Activated naive CD4-positive, alpha-beta T cell treated with anti-CD3 and anti-CD28 coated beads for 36 hours (primary cell): Measurements from ENCODE around the gene SLC16A5. TPM values are rescaled to one million over a fixed set of nuclear protein-coding genes. Genes with fewer than 3 reads are reported as not detected.

Source experiments
- CTCF ChIA-PET: fragments of 350-600 bp; sonication (Branson Sonifier 250); formaldehyde crosslinking; loops from one replicate; lab custom pipeline; 2021; ENCODE audit warnings: antibody characterized with exemption; lab: Charles Lee
- DNase-seq: peaks from one replicate; pipeline ENCODE4 v3.0.0-alpha.2; 2020
- H3K27ac Mint-ChIP-seq: one replicate; pipeline ENCODE4 v1.8.0; 2021; ENCODE audit warnings: mild to moderate bottlenecking, mixed read lengths
- H3K27me3 Mint-ChIP-seq: one replicate; pipeline ENCODE4 v1.8.0; 2021; ENCODE audit warnings: low read depth, mixed read lengths
- H3K36me3 Mint-ChIP-seq: one replicate; pipeline ENCODE4 v1.8.0; 2021; ENCODE audit warnings: low read depth, mixed read lengths
- H3K4me1 Mint-ChIP-seq: one replicate; pipeline ENCODE4 v1.8.0; 2021; ENCODE audit warnings: low read depth, mixed read lengths
- H3K4me3 Mint-ChIP-seq: one replicate; pipeline ENCODE4 v1.8.0; 2021; ENCODE audit warnings: mild to moderate bottlenecking, moderate library complexity, mixed read lengths
- H3K9me3 Mint-ChIP-seq: one replicate; pipeline ENCODE4 v1.8.0; 2021; ENCODE audit warnings: mixed read lengths
- intact Hi-C: fragments of 100-400 bp; cut with micrococcal nuclease; formaldehyde crosslinking; loops from one replicate; pipeline ENCODE4 v1.15.1; 2023
- total RNA-seq, 2 experiments: library from RNA; stranded (reverse); gene quantifications; one replicate each; pipeline ENCODE4 v1.2.3, GENCODE V29; 2021

Gene SLC16A5
- total RNA-seq, 2 experiments from 2014 or later, result 2.5 to 3.1 TPM

DNA sequence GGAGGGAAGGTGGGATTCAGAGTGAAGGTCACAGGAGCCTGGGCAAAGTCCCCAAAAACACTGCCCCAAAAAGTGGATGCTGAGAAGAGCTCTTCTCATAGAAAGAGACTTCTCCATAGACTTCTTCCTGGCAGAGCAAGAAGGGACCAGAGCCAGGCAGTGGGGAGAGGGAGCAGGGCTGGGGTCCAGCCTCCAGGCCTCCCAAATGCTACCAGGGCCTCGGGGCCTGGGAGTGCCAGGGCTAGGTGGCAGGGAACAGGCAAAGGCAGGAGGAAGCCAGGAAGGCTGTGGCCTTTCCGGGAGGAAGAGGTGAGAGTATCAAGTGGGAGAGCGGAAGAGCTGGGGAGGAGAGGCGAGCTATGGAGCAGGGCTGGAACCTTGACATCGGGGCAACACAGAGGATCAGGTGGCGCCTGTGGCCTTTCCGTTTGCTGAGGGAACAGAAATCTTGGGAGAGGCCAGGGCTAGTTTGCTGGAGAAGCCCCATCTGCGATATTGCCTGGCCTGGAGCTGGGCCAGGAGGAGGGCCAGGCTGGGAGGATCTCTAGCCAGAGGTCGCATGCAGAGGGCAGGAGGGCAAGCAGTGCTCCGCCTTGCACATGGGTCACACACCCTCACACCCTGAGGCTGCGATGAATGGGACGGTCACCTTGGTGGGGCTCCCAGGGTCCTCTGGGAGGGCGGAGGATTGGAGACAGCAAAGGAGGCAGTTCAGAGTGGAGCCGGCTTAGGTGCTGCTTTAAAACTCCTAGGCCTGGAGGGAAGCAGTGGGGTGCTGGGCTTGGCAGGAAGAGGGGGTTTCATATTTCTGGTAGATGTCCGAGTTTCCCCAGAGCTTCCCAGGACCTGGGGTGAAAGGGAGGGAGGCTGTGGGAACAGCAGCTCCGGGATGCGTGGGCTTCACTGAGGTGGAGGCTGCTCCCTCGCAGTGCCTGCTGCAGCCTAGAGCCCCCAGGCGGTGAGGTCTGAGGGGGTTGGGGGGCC lies 3.4 kb downstream of the SLC16A5 start:
- H3K36me3 Mint-ChIP-seq, result no peaks in the 10 kb centered on the region
- H3K27me3 Mint-ChIP-seq, result no peaks in the 10 kb centered on the region
- no peaks in the 10 kb centered on the region for H3K9me3 Mint-ChIP-seq
- peaks cover 31% of the 10 kb centered on the region for H3K4me1 Mint-ChIP-seq
- H3K4me3 Mint-ChIP-seq, result no peak overlapping the region
- CTCF ChIA-PET, result interaction anchor here (0.7 to 1.1 kb wide), 3 partner anchors 25 to 133 kb away, joined by 3 to 5 read pairs (median 5); no protein-coding TSS in a partner anchor
- intact Hi-C loops, result no loop called here
- no peak for DNase-seq
- H3K27ac Mint-ChIP-seq, result no peak overlapping the region

DNA sequence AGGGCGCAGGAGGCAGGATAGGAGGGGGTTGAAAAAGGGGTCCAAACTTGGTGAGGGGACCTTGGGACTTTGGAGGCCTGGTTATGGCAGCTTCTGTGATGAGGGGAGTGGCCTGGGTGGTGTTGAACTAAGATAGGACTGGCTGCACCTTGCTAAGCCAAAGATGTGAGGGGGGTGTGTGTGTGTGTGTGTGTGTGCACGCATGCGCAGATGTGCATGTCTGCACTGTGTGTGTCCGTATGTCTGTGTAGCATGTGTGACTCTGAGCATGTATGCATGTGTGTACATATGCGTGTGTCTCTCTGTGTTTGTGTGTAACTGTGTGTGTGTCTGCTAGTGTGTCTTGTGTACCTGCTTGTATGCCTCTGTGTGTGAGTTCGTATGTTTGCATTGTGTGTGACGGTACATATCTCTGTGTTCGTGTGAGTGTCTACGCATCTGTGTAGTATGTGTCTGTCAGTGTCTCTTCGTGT lies 4.1 kb downstream of the SLC16A5 start:
- Mint-ChIP-seq H3K27ac (no peak overlapping the region), H3K36me3 (no peaks in the 10 kb centered on the region), H3K4me3 (no peak overlapping the region), H3K27me3 (no peaks in the 10 kb centered on the region), H3K9me3 (no peaks in the 10 kb centered on the region), H3K4me1 (peaks cover 27% of the 10 kb centered on the region)
- intact Hi-C loops, result no loop called here
- no peak for DNase-seq
- CTCF ChIA-PET, result no interaction called here

DNA sequence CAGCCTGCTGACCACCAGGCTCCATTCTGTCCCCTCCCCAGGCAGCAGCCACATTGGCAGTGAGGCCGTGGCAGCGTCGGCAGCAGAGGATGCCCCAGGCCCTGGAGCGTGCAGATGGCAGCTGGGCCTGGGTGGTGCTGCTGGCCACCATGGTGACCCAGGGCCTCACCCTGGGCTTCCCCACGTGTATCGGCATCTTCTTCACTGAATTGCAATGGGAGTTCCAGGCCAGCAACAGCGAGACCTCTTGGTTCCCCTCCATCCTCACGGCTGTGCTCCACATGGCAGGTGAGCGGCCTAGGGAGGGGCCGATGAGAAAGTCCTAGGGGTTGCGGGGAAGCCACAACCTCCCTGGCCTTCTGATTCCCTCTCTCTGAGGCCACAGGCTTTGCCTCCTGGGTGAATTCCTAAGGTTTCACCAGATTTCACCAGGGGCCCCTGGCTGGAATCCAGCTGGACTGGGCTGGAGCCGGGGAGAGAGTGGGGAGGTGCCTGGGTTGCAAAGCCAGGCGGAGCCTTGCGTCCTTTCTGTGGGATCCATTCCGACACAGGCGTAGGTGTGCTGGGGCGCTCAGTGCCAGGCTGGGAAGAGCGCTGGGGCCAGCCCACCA lies 5.9 kb downstream of the SLC16A5 start:
- peaks cover 20% of the 10 kb centered on the region for H3K4me1 Mint-ChIP-seq
- H3K9me3 Mint-ChIP-seq, result no peaks in the 10 kb centered on the region
- intact Hi-C loops, result no loop called here
- no peaks in the 10 kb centered on the region for H3K36me3 Mint-ChIP-seq
- H3K4me3 Mint-ChIP-seq, result no peak overlapping the region
- H3K27ac Mint-ChIP-seq, result no peak overlapping the region
- no peak for DNase-seq
- CTCF ChIA-PET, result no interaction called here
- no peaks in the 10 kb centered on the region for H3K27me3 Mint-ChIP-seq

DNA sequence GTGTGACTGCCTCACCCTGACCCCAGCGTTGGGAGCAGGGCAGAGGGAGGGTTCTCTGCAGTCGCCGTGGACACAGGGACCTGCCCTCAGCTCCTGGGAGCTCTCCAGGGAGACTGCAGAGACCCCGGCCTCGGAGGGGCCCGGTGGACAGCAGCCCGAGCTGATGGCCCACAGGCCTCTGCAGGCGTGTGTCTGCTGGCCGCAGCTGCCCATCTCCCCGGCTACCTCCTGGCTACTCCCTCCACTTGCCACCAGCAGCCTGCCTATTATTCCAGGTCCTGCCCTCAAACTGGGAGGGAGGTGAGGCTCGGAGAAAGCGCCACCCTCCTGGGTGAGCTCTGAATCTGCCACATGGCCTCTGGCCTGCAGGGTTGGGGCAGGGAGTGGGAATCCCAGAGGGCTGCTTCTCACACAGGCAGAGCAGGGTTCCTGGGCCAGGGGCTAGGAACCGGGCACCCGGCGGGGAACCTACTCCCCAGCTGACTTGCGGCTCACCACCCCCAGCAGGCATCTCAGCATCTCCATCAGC lies 7.2 kb downstream of the SLC16A5 start:
- CTCF ChIA-PET, result interaction anchor here (1.8 kb wide), 1 partner anchor 11 kb away, joined by 5 read pairs; no protein-coding TSS in a partner anchor
- no peak for DNase-seq
- Mint-ChIP-seq H3K36me3 (no peaks in the 10 kb centered on the region), H3K4me1 (peaks cover 7% of the 10 kb centered on the region), H3K9me3 (no peaks in the 10 kb centered on the region), H3K27ac (no peak overlapping the region), H3K27me3 (no peaks in the 10 kb centered on the region), H3K4me3 (no peak overlapping the region)
- intact Hi-C loops, result no loop called here

DNA sequence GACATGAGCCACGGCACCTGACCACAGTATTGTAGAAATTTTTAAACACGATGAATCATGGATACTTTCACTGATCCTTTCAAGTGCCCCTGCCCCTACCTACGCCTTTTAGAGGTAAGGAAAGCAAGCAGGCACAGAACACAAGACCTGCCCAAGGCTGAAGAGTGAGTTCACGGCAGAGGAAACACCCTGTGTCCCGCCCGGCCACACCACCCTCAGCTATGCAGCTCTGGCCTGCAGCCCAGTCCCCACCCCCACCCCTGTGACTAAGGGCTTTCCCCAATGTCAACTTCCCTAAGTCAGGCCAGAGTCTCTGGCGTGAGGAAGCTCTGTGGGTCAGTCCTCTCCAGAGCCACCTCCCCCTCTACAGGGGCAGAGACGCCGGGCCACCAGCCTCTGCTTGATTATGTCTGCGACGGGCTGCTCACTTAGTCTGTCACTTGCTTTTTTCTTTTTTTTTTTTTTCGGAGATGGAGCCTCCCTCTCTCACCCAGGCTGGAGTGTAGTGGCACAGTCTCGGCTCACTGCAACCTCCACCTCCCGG lies 8.4 kb downstream of the SLC16A5 start:
- CTCF ChIA-PET, result interaction anchor here (1.8 kb wide), 1 partner anchor 10 kb away, joined by 5 read pairs; no protein-coding TSS in a partner anchor
- no peaks in the 10 kb centered on the region for H3K36me3 Mint-ChIP-seq
- no peak overlapping the region for H3K27ac Mint-ChIP-seq
- no peak overlapping the region for H3K4me3 Mint-ChIP-seq
- intact Hi-C loops, result no loop called here
- no peaks in the 10 kb centered on the region for H3K27me3 Mint-ChIP-seq
- H3K9me3 Mint-ChIP-seq, result no peaks in the 10 kb centered on the region
- no peak for DNase-seq
- H3K4me1 Mint-ChIP-seq, result peaks cover 4% of the 10 kb centered on the region

DNA sequence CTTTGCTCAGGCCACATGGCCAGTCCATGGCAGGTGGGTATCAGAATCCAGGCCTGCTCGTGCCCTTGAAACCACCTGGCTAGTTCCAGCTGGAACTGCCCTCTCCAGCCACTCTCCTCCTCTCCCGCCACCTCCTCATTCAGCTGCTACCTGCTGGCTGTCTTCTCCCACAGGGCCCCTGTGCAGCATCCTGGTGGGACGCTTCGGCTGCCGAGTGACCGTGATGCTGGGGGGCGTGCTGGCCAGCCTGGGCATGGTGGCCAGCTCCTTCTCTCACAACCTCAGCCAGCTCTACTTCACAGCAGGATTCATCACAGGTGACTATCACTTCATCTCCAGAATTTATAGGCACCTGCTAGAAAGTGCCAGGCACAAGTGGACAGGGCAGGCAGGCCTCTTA lies 10.1 kb downstream of the SLC16A5 start:
- H3K27me3 Mint-ChIP-seq, result no peaks in the 10 kb centered on the region
- H3K4me1 Mint-ChIP-seq, result no peaks in the 10 kb centered on the region
- intact Hi-C loops, result no loop called here
- CTCF ChIA-PET, result interaction anchor here (0.9 kb wide), 1 partner anchor 16 kb away, joined by 4 read pairs; no protein-coding TSS in a partner anchor
- H3K36me3 Mint-ChIP-seq, result no peaks in the 10 kb centered on the region
- no peak for DNase-seq
- no peak overlapping the region for H3K27ac Mint-ChIP-seq
- no peak overlapping the region for H3K4me3 Mint-ChIP-seq
- no peaks in the 10 kb centered on the region for H3K9me3 Mint-ChIP-seq

DNA sequence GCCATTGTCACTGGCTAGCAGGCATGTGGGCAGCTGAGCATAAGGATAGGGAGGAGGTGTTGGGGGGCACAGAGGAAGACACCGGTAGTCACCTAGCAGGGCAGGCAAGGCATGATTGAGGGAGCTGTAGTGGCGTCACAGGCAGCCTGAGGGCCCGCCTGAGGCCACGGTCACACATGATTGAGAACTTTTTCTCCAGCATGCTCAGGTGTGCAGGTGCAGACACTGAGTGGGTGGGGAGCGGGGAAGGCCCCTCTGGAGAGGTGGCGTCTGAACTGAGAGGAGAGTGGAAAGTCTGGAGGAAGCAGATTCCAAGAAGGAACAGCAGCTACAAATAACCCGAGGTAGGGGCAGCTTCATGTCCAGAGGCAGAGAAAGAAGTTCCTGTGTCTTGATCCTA lies 11.1 kb downstream of the SLC16A5 start:
- H3K27me3 Mint-ChIP-seq, result no peaks in the 10 kb centered on the region
- no peak overlapping the region for H3K4me3 Mint-ChIP-seq
- H3K27ac Mint-ChIP-seq, result no peak overlapping the region
- H3K36me3 Mint-ChIP-seq, result no peaks in the 10 kb centered on the region
- H3K9me3 Mint-ChIP-seq, result no peaks in the 10 kb centered on the region
- intact Hi-C loops, result no loop called here
- CTCF ChIA-PET, result no interaction called here
- H3K4me1 Mint-ChIP-seq, result no peaks in the 10 kb centered on the region
- DNase-seq, result no peak

DNA sequence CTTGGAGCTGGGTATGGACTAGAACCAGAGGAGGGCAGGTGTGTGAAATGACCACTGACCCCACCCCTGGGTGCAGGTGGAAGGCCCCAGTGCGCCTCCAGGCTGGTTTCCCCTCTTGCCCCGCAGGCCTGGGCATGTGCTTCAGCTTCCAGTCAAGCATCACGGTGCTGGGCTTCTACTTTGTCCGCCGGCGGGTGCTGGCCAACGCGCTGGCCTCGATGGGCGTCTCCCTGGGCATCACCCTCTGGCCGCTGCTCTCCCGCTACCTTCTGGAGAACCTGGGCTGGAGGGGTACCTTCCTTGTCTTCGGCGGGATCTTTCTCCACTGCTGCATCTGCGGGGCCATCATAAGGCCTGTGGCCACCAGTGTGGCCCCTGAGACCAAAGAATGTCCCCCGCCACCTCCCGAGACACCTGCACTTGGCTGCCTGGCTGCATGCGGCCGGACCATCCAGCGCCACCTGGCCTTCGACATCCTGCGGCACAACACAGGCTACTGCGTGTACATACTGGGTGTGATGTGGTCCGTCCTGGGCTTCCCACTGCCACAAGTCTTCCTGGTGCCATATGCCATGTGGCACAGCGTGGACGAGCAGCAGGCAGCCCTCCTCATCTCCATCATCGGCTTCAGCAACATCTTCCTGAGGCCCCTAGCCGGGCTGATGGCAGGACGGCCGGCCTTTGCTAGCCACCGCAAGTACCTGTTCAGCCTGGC lies 12.3 kb downstream of the SLC16A5 start:
- H3K9me3 Mint-ChIP-seq, result no peaks in the 10 kb centered on the region
- DNase-seq, result no peak
- no peaks in the 10 kb centered on the region for H3K4me1 Mint-ChIP-seq
- no peak overlapping the region for H3K27ac Mint-ChIP-seq
- no peaks in the 10 kb centered on the region for H3K36me3 Mint-ChIP-seq
- intact Hi-C loops, result no loop called here
- H3K4me3 Mint-ChIP-seq, result no peak overlapping the region
- CTCF ChIA-PET, result no interaction called here
- no peaks in the 10 kb centered on the region for H3K27me3 Mint-ChIP-seq

DNA sequence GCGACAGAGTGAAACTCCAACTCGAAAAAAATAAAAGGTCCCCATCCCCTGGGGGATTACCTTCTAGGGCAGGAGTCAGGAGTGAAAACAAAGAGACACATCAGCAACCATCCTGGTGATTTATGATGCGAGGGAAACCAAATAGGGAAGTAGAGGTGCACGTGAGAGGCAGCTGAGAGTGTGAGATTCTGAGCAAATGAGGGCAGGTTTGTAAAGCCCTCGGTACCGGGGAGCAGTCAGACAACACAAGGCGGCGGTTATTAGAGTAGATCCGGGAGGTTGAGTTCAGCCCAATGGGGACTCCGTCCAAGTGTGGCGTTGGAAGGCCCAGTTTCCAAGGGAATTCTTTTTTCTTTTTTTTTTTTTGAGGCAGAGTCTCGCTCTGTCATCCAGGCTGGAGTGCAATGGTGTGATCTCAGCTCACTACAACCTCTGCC lies 14.6 kb downstream of the SLC16A5 start:
- no peaks in the 10 kb centered on the region for H3K9me3 Mint-ChIP-seq
- CTCF ChIA-PET, result no interaction called here
- no peak overlapping the region for H3K4me3 Mint-ChIP-seq
- intact Hi-C loops, result no loop called here
- no peak overlapping the region for H3K27ac Mint-ChIP-seq
- H3K27me3 Mint-ChIP-seq, result no peaks in the 10 kb centered on the region
- H3K4me1 Mint-ChIP-seq, result no peaks in the 10 kb centered on the region
- H3K36me3 Mint-ChIP-seq, result no peaks in the 10 kb centered on the region
- no peak for DNase-seq

DNA sequence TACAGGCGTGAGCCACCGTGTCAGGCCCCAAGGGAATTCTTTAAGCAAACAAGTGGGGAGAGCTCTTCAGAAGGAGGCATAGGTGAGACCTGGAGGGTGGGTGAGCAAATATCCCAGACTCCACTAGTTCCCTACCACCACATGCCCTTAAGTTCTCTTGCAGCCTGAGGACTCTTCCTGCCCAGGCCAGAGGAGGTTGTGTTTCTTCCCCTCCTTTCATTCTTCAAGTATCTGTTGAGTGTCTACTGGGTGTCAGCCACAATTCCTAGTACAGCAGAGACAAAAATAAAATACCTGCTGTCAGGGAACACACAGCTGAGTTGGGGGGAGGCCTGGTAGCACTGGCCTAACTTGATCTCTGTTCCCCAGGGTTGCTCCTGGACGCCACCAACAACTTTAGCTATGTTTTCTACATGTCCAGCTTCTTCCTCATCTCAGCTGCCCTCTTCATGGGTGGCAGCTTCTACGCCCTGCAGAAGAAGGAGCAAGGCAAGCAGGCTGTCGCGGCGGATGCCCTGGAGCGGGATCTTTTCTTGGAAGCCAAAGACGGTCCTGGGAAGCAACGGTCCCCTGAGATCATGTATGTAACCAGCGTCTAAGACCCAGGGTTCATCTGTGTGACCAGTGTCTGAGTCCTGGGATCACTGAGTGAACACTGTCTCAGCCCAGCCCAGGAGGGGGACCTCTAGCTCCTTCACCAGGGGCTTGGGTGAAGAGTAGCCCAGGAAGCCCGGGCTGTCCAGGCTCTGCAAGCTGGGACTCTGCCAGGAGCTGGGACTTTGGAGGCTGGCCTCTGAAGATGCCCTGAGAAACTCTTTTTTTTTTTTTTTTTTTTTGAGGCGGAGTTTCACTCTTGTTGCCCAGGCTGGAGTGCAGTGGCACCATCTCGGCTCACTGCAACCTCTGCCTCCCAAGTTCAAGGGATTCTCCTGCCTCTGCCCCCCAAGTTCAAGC lies 16.1 kb downstream of the SLC16A5 start:
- Mint-ChIP-seq H3K9me3 (no peaks in the 10 kb centered on the region), H3K4me3 (no peak overlapping the region)
- intact Hi-C loops, result no loop called here

More for the DNA sequence above, 16.1 kb downstream of the SLC16A5 start:
- H3K4me1 Mint-ChIP-seq, result peaks cover 1% of the 10 kb centered on the region
- CTCF ChIA-PET, result interaction anchor here (1.5 to 3.7 kb wide), 2 partner anchors 10 to 13 kb away, joined by 4 to 27 read pairs; no protein-coding TSS in a partner anchor
- no peak overlapping the region for H3K27ac Mint-ChIP-seq
- no peak for DNase-seq
- H3K36me3 Mint-ChIP-seq, result no peaks in the 10 kb centered on the region
- no peaks in the 10 kb centered on the region for H3K27me3 Mint-ChIP-seq
